Measurements from ENCODE around the gene TIE1. TPM values are rescaled to one million over a fixed set of nuclear protein-coding genes. Genes with fewer than 3 reads are reported as not detected.
A peak's percentile ranks its signal among the peaks of the same experiment; 100 is the strongest.

The TIE1 gene
- total and polyA plus RNA-seq, 11 donors, result 19.2 to 65.1 (median 28.4) TPM

GRCh38 chr1:43269627-43270375, 31.0 kb upstream of the TIE1 start, which contains the start of gene TMEM125:
TSS of gene TMEM125 (plus strand) at chr1:43269983. CDS start at chr1:43272723, 2,740 bp downstream.
- H3K36me3 ChIP-seq, result no peaks in the 10 kb centered on the region
- DNase-seq, result peak in 1 of 5 donors; percentile 3
- TF ChIP-seq POLR2A (IDR thresholded peaks at IDR 0.05), result no peak
- peaks cover 0 to 19% (median 6%) of the 10 kb centered on the region in 12 donors for H3K4me1 ChIP-seq
- 86 to 92% (median 89%) methylated on average over 7 of the region's 7 CpGs for WGBS, 4 donors
- no peak within 1 kb of the TSS for H3K27ac ChIP-seq
- ATAC-seq, result no peak
- H3K4me3 ChIP-seq, result peak within 1 kb of the TSS in 4 of 12 donors; percentile 8 to 31 (median 23)
- H3K27me3 ChIP-seq, result no peaks in the 10 kb centered on the region
- intact Hi-C loops (cut with DNase I), result no loop called here
- no peaks in the 10 kb centered on the region for H3K9me3 ChIP-seq

DNA sequence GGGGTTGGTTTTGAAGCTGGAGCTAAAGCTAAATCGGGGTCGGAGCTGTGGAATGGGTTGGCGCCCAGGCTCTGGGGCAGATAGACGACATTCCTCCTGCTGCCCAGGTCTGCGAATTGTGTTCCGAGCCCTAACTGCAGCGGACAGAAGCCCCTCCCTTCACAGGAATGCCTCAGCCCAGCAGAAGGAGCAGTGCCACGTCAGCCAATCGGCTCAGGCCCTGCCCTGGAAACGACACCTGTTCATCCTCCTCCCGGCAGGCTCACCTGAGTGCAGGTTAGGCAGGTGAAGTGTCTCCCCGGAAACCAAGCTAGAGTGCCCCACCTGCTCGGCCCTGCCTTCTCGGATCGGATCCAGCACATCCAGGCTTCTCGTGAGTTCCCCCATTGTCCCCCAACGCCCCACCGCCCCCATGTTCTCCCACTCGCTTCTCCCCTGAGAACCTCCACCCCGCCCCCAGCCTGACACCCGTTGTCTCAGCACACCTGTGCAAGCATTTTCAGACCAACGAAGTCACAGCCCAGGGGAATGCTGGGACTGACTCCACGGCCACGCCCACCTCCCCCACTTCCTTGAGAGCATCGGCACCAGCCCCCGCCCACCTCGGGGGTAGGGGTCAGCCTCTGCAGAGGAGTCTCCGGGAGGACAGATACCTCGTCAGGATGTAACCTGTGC, 30.2 kb upstream of the TIE1 start:
- 13 to 28% (median 24%) methylated on average over 22 to 29 of the region's 29 CpGs for WGBS, 4 donors
- TF ChIP-seq POLR2A (IDR thresholded peaks at IDR 0.05), result no peak
- ATAC-seq (peak in 2 of 4 donors; percentile 43 to 45), DNase-seq (peak in 1 of 5 donors; percentile 16)
- Histone ChIP-seq H3K36me3 (no peaks in the 10 kb centered on the region), H3K27ac (no peak overlapping the region), H3K27me3 (no peaks in the 10 kb centered on the region), H3K4me1 (peaks cover 0 to 19% (median 6%) of the 10 kb centered on the region in 12 donors), H3K4me3 (peak overlapping the region in 4 of 12 donors; percentile 8 to 31 (median 23)), H3K9me3 (no peaks in the 10 kb centered on the region)
- intact Hi-C loops (cut with DNase I), result no loop called here

- Histone ChIP-seq H3K4me3 (no peak overlapping the region), H3K9me3 (no peaks in the 10 kb centered on the region), H3K27me3 (no peaks in the 10 kb centered on the region), H3K36me3 (no peaks in the 10 kb centered on the region), H3K27ac (no peak overlapping the region), H3K4me1 (peaks cover 0 to 19% (median 6%) of the 10 kb centered on the region in 12 donors)
- intact Hi-C loops (cut with DNase I), result no loop called here
- 76 to 82% (median 78%) methylated on average over 12 of the region's 12 CpGs for WGBS, 4 donors
- ATAC-seq (no peak), DNase-seq (peak in 1 of 5 donors; percentile 11)
- TF ChIP-seq CTCF (IDR thresholded peaks at IDR 0.05), result no peak
- no peak for TF ChIP-seq POLR2A (IDR thresholded peaks at IDR 0.05)
Measured at GRCh38 chr1:43271186-43272118, 29.3 kb upstream of the TIE1 start.

DNA sequence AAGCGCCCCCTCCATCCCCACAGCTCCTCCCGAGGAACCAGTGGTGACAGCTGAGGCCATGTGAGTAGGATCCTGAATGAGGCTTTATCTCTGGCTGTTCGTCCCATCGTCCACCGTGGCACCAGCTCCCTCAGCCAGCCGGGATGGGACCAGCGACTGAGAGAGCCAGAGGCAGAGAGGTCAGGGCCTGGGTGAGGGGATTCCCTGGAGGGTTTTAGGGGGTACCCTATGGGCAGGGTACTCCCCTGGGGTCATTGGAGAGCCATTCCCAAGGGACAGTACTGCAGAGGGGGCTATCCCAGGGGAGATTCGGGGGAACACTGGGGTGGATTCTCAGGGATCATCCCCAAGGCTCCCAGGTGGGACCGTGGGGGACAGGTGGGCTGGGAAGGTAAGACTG, 28.6 kb upstream of the TIE1 start:
- DNase-seq (peak in 1 of 5 donors; percentile 8), ATAC-seq (no peak)
- intact Hi-C loops (cut with DNase I), result no loop called here
- no peak for TF ChIP-seq POLR2A (IDR thresholded peaks at IDR 0.05)
- no peak for TF ChIP-seq CTCF (IDR thresholded peaks at IDR 0.05)
- Histone ChIP-seq H3K9me3 (no peaks in the 10 kb centered on the region), H3K4me1 (peaks cover 0 to 19% (median 6%) of the 10 kb centered on the region in 12 donors), H3K27ac (no peak overlapping the region), H3K4me3 (no peak overlapping the region), H3K27me3 (no peaks in the 10 kb centered on the region), H3K36me3 (no peaks in the 10 kb centered on the region)
- 44 to 50% (median 47%) methylated on average over 9 of the region's 9 CpGs for WGBS, 4 donors
